Astrocyte of the spinal cord (primary cell): ENCODE measurements around the gene PKNOX2.

Source experiments
- DNase-seq: peaks from one replicate; pipeline ENCODE4 v3.0.0; 2011; ENCODE audit warnings: low read depth, low spot score
- H3K4me3 ChIP-seq: 2 replicates; pipeline ENCODE4 v1.5.1; 2011; ENCODE audit warnings: low read depth, mild to moderate bottlenecking, low read length, moderate library complexity
- CTCF ChIP-seq: IDR thresholded peaks from 2 replicates; pipeline ENCODE4 v1.5.1; 2012; ENCODE audit warnings: low read depth, mild to moderate bottlenecking, low read length, inconsistent platforms
- in situ Hi-C: cut with HindIII; loops from 2 replicates; pipeline ENCODE4 v1.10.0; 2017; ENCODE audit warnings: low sequenced_read_pairs

Gene PKNOX2

GRCh38 chr11:125164422-125165110, at the start of gene PKNOX2:
Gene PKNOX2 (plus strand): TSS chr11:125164751. CDS start chr11:125351306, 186,555 bp downstream.
- H3K4me3 ChIP-seq: peak within 1 kb of the TSS; percentile 68
- in situ Hi-C loops: no loop called here
- peak; percentile 69 for TF ChIP-seq CTCF
- peak; percentile 81 for DNase-seq

GRCh38 chr11:125117429-125117828, 47.1 kb upstream of the PKNOX2 start:
- no peak for TF ChIP-seq CTCF
- in situ Hi-C loops: no loop called here
- no peak overlapping the region for H3K4me3 ChIP-seq
- no peak for DNase-seq

GRCh38 chr11:125123194-125123946, 41.2 kb upstream of the PKNOX2 start:
- TF ChIP-seq CTCF: no peak
- no peak overlapping the region for H3K4me3 ChIP-seq
- in situ Hi-C loops: no loop called here
- no peak for DNase-seq

- DNase-seq: peak; percentile 73
- peak; percentile 69 for TF ChIP-seq CTCF
- no peak overlapping the region for H3K4me3 ChIP-seq
- in situ Hi-C loops: no loop called here
Measured at GRCh38 chr11:125123947-125124617, 40.5 kb upstream of the PKNOX2 start.

- no peak overlapping the region for H3K4me3 ChIP-seq
- in situ Hi-C loops: no loop called here
- DNase-seq: no peak
Measured at GRCh38 chr11:125124618-125124992, 39.9 kb upstream of the PKNOX2 start.

GRCh38 chr11:125128450-125128849, 36.1 kb upstream of the PKNOX2 start:
- no peak overlapping the region for H3K4me3 ChIP-seq
- in situ Hi-C loops: no loop called here
- TF ChIP-seq CTCF: no peak
- DNase-seq: peak; percentile 45

More at GRCh38 chr11:125124618-125124992, 39.9 kb upstream of the PKNOX2 start:
- no peak for TF ChIP-seq CTCF
